ENCODE data around the gene AIPL1.

The AIPL1 gene

DNA sequence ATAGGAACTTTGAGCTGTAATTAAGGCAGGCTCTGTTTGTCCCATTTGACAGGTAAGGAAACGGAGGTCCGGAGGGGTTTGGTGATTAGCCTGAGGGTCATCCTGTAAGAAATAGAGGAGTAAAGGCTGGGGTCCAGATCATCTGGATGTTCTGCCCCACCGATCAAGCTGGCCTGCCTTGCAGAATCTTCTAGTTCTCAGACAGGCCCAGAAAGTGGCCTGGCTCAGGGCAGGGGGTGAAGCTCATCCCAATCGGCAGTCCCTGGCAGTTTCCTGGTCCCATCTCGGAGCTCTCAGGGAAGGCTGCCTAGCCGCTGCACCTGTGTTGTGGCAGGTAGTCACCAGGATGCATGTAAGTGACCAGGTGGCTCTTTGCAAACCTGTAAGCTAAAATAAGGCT lies 13.6 kb upstream of the AIPL1 start:
- DNase-seq (ENCODE audit: low spot score): no peak

DNA sequence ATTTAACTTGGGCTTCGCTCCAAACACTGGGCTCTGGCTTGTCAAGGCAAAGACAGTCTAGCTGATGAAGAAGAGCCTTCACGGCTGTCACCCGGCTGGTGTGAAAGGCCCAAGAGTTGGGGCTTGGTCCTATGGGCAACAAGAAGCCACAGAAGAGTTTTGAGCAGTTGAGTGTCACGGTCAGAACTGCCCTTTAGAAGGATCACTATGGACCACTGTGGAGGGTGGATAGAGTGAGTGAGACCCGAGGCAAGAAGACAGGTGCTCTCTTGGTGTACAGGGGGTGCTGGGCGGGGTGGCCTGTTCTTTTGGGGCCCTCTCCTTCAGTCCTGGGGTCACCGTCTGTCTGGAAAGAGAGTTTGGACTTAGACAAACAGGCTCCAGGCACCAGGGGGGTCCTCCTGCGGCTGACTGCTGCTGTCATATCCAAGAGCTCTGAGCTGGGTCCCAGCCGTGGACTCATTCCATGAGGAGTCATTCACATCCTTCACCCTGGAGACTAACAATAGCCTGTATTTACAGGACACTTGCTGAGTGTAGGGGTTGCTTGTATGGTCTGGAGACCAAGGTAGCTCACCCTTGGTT lies 11.7 kb upstream of the AIPL1 start:
- no peak for DNase-seq (ENCODE audit: low spot score)

DNA sequence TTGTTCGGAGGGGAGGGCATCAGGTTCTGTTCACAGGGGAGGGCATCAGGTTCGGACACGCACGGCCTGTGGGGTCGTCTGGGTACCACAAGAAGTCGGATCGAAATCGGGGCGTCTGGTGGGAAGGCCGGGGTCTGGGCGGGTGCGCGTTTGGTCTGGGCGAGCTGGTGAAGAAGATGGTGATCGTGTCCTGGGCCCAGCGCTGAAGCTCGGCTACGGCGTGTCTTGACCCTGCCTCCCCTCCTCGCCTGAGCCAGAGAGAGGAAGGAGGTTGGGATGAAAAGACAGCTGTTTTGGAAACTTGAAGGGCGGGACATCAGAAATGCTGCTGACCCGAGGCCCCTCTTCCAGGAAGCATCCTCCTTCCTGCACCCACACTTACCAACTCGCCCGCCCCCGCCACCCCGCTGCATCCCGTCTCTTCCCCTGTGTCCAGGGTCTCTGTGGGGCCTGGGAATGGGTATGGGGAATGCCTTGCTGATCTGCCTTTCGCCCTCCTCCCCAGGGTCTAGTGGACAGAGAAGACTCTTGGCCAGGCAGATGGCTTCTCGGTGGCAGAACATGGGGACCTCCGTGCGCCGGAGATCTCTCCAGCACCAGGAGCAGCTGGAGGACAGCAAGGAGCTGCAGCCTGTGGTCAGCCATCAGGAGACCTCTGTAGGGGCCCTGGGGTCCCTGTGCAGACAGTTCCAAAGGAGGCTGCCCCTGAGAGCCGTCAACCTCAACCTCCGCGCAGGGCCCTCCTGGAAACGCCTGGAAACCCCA lies 9.8 kb upstream of the AIPL1 start:
- no peak for DNase-seq (ENCODE audit: low spot score)

DNA sequence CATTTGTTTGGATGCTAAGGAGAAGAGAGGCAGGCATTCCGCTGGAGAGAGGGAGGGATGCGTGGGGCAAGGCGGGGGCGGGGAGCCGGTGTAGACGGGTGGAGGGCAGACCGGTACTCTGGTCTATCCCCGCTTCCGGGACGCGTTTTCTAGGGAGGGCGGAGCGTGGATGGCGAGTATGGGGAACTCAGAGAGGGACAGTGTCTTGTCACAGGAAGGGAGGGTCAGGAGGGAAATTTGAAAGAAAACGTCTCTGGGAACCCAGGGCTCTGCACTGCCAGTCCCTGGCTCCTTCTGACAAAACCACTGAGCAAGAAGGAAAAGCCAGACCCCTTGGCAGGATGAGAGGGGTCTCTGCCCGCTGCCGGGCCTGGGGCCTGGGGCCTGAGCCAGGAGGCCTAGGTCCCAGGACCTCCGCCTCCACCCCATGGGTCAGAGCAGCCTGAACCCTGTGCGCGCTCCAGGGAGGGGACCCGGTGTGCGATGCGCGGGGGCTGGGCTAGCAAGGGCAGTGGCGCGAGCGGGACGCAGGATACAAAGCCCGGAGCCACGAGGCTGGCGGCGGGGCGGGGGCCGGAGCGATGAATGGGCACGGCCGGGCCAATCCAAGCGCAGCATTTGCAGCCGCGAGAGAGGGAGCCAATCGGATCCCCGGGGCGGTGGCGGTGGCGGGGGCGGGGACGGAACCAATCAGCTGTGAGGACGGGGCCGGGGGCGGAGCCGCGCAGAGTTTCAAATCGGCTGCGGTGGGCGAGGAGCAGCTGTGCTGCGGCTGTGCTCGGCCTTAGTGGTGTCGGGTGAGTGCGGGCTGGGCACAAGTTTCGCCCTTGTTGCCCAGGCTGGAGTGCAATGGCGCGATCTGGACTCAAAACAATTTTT lies 9.0 kb upstream of the AIPL1 start, which contains the start of gene PIMREG:
Gene PIMREG (plus strand): TSS at position 764 of the 879 bp plus-strand sequence. CDS start 656 bp downstream, outside the sequence.
- DNase-seq (ENCODE audit: low spot score): peak; percentile 90

DNA sequence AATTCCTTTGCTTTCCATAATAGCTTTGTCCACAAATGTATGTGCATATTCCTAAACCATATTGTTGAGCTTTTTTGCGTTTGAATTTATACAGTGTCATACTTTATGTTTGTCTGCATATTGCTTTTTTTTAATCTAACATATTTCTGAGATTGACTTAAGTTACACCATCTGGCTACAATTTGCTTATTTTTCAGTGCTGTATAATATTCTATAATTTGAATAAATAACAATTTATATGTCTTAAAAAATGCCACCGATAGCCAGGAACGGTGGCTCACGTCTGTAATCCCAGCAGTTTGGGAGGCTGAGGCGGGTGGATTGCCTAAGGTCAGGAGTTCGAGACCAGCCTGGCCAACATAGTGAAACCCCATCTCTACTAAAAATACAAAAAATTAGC lies 7.9 kb upstream of the AIPL1 start:
- no peak for DNase-seq (ENCODE audit: low spot score)

DNA sequence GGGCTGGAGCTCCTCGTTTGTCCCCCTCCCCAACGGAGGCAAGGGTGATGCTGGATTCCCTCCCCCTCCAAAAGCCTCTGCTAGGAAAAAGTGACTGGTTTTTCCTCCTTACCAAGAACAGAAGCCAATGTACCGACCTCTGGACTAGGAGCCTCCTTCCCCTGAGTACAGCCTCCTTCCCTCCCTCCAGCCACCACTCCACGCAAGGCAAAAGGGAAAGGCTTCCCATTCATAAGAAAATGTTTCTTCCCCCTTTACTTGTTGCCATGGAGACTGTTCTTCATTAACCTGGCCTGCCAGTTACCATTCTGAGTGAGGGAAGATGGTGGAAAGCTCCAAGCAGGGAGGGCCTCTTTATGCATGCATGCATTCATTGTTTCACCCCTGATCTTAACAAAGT lies 5.0 kb upstream of the AIPL1 start:
- DNase-seq (ENCODE audit: low spot score): no peak

DNA sequence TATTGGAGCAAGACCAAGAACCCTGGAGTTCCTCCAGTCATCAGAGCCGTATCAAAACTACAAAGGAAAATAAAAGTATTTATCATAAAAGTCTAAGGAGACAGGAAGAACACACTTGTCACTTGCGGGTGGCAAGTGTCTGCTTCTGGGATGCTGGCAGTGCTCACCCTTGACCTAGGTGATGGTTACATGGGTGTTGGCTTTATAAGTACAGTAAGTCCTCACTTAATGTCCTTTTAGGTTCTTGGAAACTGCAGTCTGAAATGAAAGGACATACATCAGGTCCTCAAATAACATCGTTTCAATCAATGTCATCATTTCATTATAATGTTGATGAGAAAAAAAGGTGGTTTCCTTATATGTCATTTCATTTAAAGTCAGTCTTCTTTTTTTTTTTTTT lies 3.0 kb upstream of the AIPL1 start:
- DNase-seq (ENCODE audit: low spot score): no peak

DNA sequence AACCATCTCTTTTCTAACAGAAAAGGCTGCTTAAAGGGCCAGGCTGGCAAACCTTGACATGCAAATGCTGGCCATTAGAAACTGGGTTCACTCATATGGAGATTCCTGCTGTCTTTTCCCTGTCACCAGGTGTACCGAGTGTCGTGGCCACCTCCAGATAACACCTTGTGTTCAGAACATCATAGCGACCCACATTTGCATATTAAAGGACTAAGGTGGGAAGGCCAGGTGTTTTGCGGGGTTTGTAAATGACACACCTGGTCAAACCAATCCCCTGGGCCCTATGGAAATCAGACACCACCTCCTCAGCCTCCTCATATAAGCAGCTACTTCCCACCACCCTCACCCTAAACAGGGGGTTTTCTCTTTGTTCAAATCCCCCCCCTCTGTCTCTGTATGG lies 2.5 kb upstream of the AIPL1 start:
- DNase-seq (ENCODE audit: low spot score): no peak

DNA sequence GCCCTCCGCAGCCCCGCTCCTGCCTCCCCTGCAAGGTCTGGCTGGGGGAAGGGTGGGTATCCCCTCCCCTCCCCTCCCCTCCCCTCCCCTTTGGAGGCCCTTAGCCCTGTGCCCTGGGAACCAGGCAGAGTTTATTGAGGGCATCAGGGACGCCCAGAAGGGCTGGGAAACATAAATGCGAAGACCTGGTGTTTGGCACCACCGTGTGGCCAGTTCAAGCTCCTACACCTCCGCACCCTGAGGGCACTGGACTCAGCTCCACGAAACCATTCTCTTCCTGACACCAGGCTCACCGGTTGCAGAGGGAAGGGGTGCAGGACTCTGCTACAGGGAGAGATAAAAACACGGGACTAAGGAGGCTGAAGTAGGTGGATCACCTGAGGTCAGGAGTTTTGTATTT lies 1.0 kb upstream of the AIPL1 start:
- peak; percentile 46 for DNase-seq (ENCODE audit: low spot score)

DNA sequence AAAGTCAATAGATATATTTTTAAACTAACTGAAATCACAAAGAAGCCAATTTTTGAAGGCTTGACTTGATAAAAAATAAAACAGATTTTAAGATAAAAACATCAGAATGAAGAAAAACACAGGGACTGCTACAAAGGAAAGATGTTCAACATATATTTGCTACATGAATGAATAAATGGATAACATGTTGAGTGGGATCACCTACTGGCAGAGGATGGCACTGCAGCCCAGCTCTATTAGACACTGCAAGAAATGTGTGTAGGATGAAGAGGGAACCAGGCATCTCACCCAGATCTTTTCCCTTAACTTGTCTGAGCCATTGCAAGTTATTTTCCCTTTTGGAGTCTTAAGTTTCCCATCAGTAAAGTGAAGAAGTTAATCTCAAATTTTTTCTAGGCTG lies 4.2 kb downstream of the AIPL1 start:
- DNase-seq (ENCODE audit: low spot score): no peak

DNA sequence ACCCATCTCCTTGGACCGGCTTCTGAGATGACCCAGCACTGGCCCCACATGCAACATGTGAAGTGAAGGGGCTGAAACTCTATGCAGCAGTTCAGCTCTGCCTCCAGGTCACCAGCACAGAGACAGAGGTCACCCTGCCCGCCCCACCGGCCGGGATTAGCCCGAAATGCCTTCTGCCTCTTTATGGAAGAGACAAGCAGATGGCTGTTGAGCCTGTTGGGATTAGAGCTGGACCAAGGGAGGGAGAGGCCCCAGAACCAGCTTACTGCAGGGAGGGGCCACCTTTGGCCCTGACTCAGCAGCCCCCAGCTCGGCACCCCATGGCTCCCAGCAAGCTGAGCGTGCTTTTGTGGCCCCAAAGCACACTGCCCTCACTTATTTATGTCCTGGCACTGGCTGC lies 5.7 kb downstream of the AIPL1 start:
- no peak for DNase-seq (ENCODE audit: low spot score)

DNA sequence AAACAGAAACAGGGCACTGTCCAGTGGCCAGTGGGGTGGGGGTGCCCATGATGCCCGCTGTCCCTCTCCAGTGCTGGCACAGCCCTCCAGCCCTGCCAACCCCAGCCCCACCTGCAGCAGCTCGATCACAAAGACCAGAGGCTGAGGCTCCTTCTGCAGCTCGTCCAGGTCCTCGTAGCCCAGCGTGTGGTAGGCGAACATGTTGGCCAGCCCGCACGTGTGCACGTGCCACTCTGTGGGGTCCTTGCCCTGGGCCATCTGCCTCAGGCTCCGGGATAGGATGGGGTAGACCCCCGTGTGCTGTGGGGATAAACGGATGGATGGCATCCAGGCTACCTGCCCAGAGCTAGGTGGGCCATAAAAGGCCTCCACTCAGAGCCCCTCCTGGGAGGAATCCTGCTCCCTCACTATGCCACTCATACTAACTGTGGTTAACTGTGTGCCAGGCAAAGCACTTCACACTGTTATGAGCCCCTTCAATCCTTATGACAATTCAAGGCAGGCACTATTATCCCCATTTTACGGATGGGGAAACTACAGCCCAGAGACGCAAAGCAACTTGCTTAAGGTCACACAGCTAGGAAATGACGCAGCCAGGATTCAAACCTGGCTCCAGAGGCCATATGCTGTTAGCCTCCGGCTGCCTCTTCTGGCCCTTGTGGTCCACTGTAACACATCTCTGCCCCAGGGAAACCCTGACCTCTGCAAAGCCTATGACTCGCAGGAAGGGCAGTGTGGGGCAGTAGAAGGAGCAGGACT lies 6.5 kb downstream of the AIPL1 start:
- DNase-seq (ENCODE audit: low spot score): no peak

DNA sequence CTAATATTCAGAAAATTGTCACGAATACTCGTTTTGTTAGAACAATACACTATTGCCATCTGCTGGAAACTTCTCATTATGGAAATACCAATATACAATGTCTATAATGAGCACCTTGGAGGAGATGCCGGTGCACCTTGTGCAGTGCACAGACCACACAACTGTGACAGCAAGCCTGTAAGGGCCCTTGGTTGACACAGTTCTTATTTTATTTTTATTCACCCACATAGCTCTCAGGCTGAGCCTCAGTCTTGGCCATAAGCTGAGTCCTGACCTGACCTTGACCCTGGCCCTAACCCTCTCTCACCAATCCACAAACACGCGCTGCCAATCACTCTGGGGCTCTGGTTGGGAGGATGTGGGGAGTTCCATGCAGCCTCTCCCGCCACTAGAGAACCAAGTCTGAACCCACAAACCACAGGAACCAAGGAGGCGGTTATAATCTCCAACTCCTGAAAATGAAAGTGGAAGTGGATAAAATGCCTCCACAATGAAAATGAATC lies 7.6 kb downstream of the AIPL1 start:
- no peak for DNase-seq (ENCODE audit: low spot score)

DNA sequence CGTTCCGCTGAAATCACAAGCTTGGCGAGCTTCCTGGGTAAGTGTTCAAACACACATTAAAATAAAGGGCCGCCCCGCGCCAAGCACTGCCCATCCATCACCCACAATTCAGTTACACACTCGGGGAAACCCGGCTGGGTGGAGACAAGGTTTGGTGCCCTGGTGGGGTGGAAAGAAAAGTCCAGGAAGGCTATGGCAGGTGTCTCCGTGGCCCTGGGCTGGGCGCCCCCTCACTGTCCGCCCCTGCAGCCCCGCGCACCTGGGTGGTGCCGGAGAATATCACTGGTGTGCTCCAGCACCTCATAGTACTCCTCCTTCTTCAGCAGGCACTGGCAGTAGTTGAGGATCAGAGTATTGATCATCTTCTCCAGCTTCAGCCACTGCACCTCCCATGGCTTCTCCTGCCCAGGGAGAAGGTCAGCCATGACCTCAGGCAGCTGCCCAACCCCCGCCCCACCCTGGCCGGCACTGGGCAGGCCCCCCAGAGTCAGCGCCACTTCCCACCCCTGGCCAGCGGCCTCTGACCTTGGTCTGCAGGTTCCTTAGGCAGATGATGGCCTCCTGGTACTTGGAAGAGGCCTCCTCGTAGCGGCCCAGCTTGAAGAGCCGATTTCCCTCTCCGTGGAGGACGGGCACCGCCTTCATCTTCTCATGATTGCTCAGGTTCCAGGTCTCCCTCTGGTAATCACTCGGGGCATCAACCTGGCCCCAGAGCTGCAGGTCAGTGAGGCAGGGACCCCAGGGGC lies 8.4 kb downstream of the AIPL1 start:
- no peak for DNase-seq (ENCODE audit: low spot score)

DNA sequence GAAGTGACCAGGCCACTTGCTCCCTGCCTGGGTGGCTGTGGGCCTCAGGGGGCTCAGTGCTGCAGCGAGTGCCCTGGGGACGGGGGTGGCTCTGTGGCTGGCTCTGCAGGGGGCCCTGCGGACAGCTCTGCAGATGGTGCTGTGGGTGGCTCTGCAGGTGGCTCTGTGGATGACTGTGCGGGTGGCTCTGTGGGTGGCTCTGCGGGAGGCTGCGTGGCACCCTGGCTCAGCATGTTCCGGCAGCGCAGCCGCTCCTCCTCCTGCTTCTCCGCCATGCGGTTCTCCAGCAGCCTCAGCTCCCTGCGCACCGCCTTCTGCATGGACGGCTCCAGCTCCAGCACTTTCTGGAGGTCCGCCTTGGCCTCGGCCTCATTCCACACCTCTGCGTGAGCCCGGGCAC lies 9.5 kb downstream of the AIPL1 start:
- DNase-seq (ENCODE audit: low spot score): no peak

DNA sequence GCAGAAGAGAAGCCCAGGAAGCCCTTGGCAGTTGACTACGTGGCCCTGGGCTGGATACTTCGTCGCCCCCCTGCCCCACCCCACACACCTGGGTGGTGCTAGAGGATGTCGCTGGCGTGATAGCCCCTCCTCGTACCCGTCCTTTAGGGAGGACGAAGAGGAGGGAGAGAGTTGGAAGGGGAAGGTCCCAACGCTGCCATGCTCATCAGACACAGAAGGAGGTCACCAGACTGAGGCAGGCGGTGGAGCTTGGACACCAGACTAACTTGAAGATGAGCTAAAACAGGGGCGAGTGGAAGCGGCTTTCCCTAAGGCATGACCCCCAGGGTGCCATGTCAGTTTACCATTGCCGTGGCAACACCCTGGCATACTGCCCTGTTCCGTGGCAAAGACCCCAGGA lies 11.0 kb downstream of the AIPL1 start:
- no peak for DNase-seq (ENCODE audit: low spot score)

DNA sequence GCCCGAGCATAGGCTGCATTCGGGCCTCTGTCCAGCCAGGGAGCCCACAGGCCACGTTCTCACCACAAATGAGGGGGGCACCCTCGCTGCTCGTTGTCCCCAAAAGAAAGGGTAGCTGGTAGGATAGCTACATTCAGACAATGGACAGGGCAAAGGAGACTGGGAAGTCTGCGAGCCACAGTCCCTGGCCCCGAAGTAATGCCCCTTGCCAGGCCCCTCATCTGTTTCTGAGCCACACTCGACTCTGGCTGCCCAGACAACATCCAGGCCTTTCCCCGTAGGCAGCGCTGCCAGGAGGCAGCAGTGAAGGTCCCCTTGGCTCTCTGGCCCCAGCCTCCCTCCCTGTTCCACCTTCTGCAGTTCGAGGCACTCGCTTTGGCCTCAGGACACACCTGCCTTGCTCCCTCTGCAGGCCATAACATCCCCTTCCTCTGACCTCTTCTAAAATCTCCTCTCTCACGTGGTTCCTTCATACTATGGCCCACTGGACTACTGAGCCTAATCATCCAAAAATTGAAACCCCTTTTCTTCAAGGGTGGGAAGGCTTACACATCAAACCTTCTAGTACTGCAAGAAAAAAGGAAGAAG lies 12.2 kb downstream of the AIPL1 start:
- DNase-seq (ENCODE audit: low spot score): no peak

DNA sequence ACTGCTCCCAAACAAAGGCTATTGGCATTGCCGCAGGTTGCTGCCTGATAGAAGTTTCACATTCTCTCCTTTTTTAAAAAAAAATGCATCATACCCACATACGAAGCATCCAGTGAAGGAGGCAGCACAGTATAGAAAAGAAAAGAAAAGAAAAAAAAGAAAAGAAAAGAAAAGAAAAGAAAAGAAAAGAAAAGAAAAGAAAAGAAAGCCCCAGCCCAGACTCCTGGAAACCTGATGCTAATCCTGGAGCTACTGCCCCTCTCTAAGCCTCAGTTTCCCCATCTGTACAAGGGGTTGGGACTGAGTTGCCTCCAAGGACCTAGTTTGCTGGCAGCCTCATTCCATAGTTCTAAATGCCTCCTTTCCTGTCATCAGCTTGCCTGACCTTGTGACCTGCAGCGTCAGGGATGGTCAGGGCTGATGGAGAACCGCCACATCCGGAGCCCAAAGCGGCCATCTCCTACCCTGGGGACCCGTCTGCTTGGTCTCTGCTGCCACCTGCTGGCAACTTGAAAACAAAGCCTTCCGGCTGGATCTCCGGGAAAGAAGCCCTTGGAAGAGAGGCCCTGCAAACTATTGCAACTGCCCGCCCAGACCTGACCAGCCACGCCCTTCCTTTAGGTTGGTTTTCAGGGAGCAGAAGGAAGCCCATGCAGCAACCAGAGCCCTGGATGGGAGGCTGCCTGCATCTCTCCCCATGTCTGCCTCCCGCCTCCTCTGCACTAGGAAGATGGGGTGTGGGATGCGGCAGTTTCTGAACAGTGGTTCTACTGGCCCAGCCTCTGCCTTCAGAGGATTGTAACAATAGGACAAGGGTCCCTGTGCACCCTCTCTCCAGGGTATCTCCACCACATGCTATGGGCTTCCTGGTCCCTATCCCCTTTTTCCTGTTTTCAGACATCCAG lies 13.0 kb downstream of the AIPL1 start:
- peak; percentile 78 for DNase-seq (ENCODE audit: low spot score)

DNA sequence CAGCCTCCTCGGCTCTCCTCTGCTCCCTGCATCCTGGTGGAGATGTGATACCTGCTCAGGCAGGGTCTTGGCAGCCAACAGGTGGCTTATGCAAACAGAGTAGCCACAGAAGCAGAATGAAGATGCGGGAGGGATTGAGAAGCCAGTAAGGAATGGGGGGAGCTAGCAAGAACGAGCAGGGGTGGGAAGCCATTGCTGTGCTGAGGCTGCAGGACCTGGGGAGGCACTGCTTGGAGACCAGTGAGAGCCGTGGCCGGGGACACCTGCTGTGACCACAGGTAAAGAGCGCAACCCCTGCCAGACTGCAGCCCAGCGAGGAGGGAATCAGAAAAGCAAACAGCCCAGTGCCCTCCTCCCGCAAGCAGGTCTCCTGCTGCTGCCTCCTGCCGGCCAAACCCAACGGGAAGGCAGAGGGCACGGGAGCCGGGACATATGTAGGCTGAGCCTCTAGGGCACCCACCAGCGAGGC lies 14.7 kb downstream of the AIPL1 start:
- no peak for DNase-seq (ENCODE audit: low spot score)

DNA sequence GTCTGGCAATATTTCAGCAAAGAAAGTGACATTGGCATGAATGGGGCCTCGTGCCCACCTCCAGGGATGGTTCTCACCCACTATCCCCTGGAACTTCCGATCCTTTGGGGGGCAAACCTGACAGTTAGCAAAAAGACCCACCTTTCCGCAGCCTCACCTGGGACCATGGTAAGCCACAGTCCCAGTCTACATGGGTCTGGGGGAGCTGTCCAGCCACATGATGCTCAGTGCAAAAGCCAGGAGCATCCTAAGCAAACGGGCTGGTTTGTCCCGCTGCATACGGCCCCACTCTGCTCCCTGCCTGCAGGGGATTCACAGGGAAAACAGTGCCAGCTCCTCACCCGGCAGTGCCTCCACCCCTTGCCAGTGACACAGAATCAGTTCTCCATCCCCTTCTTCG lies 19.3 kb downstream of the AIPL1 start:
- no peak for DNase-seq (ENCODE audit: low spot score)

All from globus pallidus (tissue), 1 donor.